Measurements from ENCODE around the gene NEUROD6. TPM values are rescaled to one million over a fixed set of nuclear protein-coding genes. Genes with fewer than 3 reads are reported as not detected.

The NEUROD6 gene
- total RNA-seq, 4 donors from 2014 or later, result not detected

GRCh38 chr7:31310321-31310935 lies 30.1 kb downstream of the NEUROD6 start:
- Histone ChIP-seq H3K9me3 (no peaks in the 10 kb centered on the region), H3K27ac (no peak overlapping the region), H3K27me3 (no peaks in the 10 kb centered on the region), H3K36me3 (no peaks in the 10 kb centered on the region), H3K4me1 (no peaks in the 10 kb centered on the region), H3K4me3 (no peak overlapping the region)
- DNase-seq (no peak), ATAC-seq (no peak)
- no peak for TF ChIP-seq CTCF (IDR thresholded peaks at IDR 0.05 in 4 of 5, conservative IDR thresholded peaks at IDR 0.05 in 1 of 5)
- no peak for TF ChIP-seq POLR2A (IDR thresholded peaks at IDR 0.05)
- in situ Hi-C loops (cut with MboI; ENCODE audit: low sequenced_read_pairs in 4 of 4) (no loop called here), intact Hi-C loops (cut with DNase I; ENCODE audit: low total_unique reads) (no loop called here)

GRCh38 chr7:31309407-31309806 lies 31.1 kb downstream of the NEUROD6 start:
- ATAC-seq (no peak), DNase-seq (no peak)
- in situ Hi-C loops (cut with MboI; ENCODE audit: low sequenced_read_pairs in 4 of 4) (no loop called here), intact Hi-C loops (cut with DNase I; ENCODE audit: low total_unique reads) (no loop called here)
- TF ChIP-seq POLR2A (IDR thresholded peaks at IDR 0.05) (no peak), CTCF (IDR thresholded peaks at IDR 0.05 in 4 of 5, conservative IDR thresholded peaks at IDR 0.05 in 1 of 5) (no peak)
- Histone ChIP-seq H3K4me3 (no peak overlapping the region), H3K9me3 (no peaks in the 10 kb centered on the region), H3K36me3 (no peaks in the 10 kb centered on the region), H3K27me3 (no peaks in the 10 kb centered on the region), H3K27ac (no peak overlapping the region), H3K4me1 (no peaks in the 10 kb centered on the region)

GRCh38 chr7:31308652-31309051 lies 31.9 kb downstream of the NEUROD6 start:
- Histone ChIP-seq H3K27ac (no peak overlapping the region), H3K36me3 (no peaks in the 10 kb centered on the region), H3K4me3 (no peak overlapping the region), H3K27me3 (no peaks in the 10 kb centered on the region), H3K9me3 (no peaks in the 10 kb centered on the region), H3K4me1 (no peaks in the 10 kb centered on the region)
- ATAC-seq (no peak), DNase-seq (no peak)
- in situ Hi-C loops (cut with MboI; ENCODE audit: low sequenced_read_pairs in 4 of 4) (no loop called here), intact Hi-C loops (cut with DNase I; ENCODE audit: low total_unique reads) (no loop called here)
- TF ChIP-seq CTCF (IDR thresholded peaks at IDR 0.05 in 4 of 5, conservative IDR thresholded peaks at IDR 0.05 in 1 of 5) (no peak), POLR2A (IDR thresholded peaks at IDR 0.05) (no peak)

- DNase-seq (no peak), ATAC-seq (no peak)
- no peaks in the 10 kb centered on the region for H3K27me3 ChIP-seq
- no peaks in the 10 kb centered on the region for H3K36me3 ChIP-seq
- no peaks in the 10 kb centered on the region for H3K9me3 ChIP-seq
- no peak overlapping the region for H3K27ac ChIP-seq
- intact Hi-C loops (cut with DNase I; ENCODE audit: low total_unique reads) (no loop called here), in situ Hi-C loops (cut with MboI; ENCODE audit: low sequenced_read_pairs in 4 of 4) (no loop called here)
- H3K4me1 ChIP-seq, result no peaks in the 10 kb centered on the region
- TF ChIP-seq CTCF (IDR thresholded peaks at IDR 0.05 in 4 of 5, conservative IDR thresholded peaks at IDR 0.05 in 1 of 5) (no peak), POLR2A (IDR thresholded peaks at IDR 0.05) (no peak)
- no peak overlapping the region for H3K4me3 ChIP-seq
Observed at GRCh38 chr7:31307972-31308371, 32.6 kb downstream of the NEUROD6 start.

- Histone ChIP-seq H3K9me3 (no peaks in the 10 kb centered on the region), H3K27ac (no peak overlapping the region), H3K4me3 (no peak overlapping the region), H3K27me3 (no peaks in the 10 kb centered on the region), H3K36me3 (no peaks in the 10 kb centered on the region), H3K4me1 (no peaks in the 10 kb centered on the region)
- in situ Hi-C loops (cut with MboI; ENCODE audit: low sequenced_read_pairs in 4 of 4), result no loop called here
- DNase-seq (no peak), ATAC-seq (no peak)
- intact Hi-C loops (cut with DNase I; ENCODE audit: low total_unique reads), result no loop called here
- TF ChIP-seq CTCF (IDR thresholded peaks at IDR 0.05 in 4 of 5, conservative IDR thresholded peaks at IDR 0.05 in 1 of 5) (no peak), POLR2A (IDR thresholded peaks at IDR 0.05) (no peak)
Observed at GRCh38 chr7:31305260-31305659, 35.3 kb downstream of the NEUROD6 start.

Data from gastrocnemius medialis (tissue), 4 donors.